ENCODE measurements around the gene IL10RB. TPM values are rescaled to one million over a fixed set of nuclear protein-coding genes. Genes with fewer than 3 reads are reported as not detected.

Gene IL10RB
- total and polyA plus RNA-seq, 2 experiments from 2014 or later: 27.1 to 29.2 TPM

- no peaks in the 10 kb centered on the region for H3K9me2 ChIP-seq (replicated peaks; ENCODE audit: insufficient read depth)
- H3K9me3 ChIP-seq (ENCODE audit: low read depth): no peaks in the 10 kb centered on the region
- WGBS (ENCODE audit: low lambda C conversion rate, missing lambda C conversion rate): 96% methylated on average over 9 of the region's 9 CpGs
- no peak overlapping the region for H2AFZ ChIP-seq
- H3K36me3 ChIP-seq (replicated peaks; ENCODE audit: insufficient read depth, low read depth): no peaks in the 10 kb centered on the region
- no peak overlapping the region for H3K4me2 ChIP-seq
- H4K20me1 ChIP-seq (ENCODE audit: insufficient read depth, poor library complexity, severe bottlenecking): no peaks in the 10 kb centered on the region
- H3K79me2 ChIP-seq: no peaks in the 10 kb centered on the region
- no peak overlapping the region for H3K4me3 ChIP-seq
- no peak overlapping the region for H3K27ac ChIP-seq
- H3K27me3 ChIP-seq: no peaks in the 10 kb centered on the region
- DNase-seq (ENCODE audit: low spot score): no peak
- peaks cover 3% of the 10 kb centered on the region for H3K4me1 ChIP-seq (ENCODE audit: insufficient read depth)
- TF ChIP-seq EZH2phosphoT487 (IDR thresholded peaks at IDR 0.05; ENCODE audit: low read depth, severe bottlenecking, unreplicated experiment): no peak
- TF ChIP-seq EZH2 (IDR thresholded peaks at IDR 0.05; ENCODE audit: borderline replicate concordance): no peak
- TF ChIP-seq CTCF (IDR thresholded peaks at IDR 0.05; ENCODE audit: poor library complexity): no peak
These were observed 25.5 kb downstream of the IL10RB start for GRCh38 chr21:33291686-33292085.

DNA sequence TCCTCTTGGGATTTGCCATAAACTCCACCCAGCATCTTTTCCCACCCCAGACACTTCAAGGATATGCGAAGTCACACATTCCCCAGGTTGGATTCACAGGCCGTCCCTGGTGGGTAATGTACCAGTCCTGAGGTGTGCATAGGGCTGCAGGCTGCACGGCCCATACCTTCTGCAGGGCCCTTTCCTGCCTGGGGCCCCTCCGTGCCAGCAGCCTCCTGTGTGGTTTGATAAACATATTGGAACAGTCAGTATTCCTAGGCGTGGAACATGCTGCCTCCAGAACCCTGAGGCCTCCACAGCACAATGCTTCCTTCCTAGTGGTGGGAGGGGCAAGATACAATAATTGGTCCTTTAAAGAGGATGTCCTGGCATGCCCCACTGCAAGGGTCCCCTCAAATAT, 26.6 kb downstream of the IL10RB start:
- no peak overlapping the region for H3K4me3 ChIP-seq
- H3K79me2 ChIP-seq: no peaks in the 10 kb centered on the region
- H4K20me1 ChIP-seq (ENCODE audit: insufficient read depth, poor library complexity, severe bottlenecking): no peaks in the 10 kb centered on the region
- DNase-seq (ENCODE audit: low spot score): no peak
- no peaks in the 10 kb centered on the region for H3K9me3 ChIP-seq (ENCODE audit: low read depth)
- H3K36me3 ChIP-seq (replicated peaks; ENCODE audit: insufficient read depth, low read depth): no peaks in the 10 kb centered on the region
- no peak overlapping the region for H2AFZ ChIP-seq
- H3K4me2 ChIP-seq: no peak overlapping the region
- TF ChIP-seq CTCF (IDR thresholded peaks at IDR 0.05; ENCODE audit: poor library complexity) (no peak), EZH2phosphoT487 (IDR thresholded peaks at IDR 0.05; ENCODE audit: low read depth, severe bottlenecking, unreplicated experiment) (no peak), EZH2 (IDR thresholded peaks at IDR 0.05; ENCODE audit: borderline replicate concordance) (no peak)
- H3K27ac ChIP-seq: no peak overlapping the region
- H3K9me2 ChIP-seq (replicated peaks; ENCODE audit: insufficient read depth): no peaks in the 10 kb centered on the region
- H3K27me3 ChIP-seq: no peaks in the 10 kb centered on the region
- H3K4me1 ChIP-seq (ENCODE audit: insufficient read depth): no peaks in the 10 kb centered on the region
- 95% methylated on average over 5 of the region's 5 CpGs for WGBS (ENCODE audit: low lambda C conversion rate, missing lambda C conversion rate)

DNA sequence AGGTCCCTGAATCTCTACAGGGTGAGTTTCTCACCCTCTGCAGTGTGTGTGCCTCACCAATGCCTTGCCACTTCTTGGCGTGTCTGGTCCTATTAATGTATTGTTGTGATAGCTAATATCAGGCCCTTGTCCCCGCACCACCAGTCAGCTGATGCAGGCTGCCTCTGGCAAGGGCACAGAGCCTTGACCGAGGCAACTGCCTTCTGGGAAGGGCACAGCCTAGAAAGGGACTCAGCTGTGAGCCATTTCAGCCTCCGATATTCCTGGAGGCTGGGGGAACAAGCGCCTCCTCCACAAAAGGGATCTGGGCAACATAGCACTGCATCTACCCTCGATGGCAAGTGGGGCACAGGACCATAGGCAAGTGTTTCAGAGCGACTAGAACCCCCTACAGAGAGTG, 27.0 kb downstream of the IL10RB start:
- H3K4me3 ChIP-seq: no peak overlapping the region
- H3K9me2 ChIP-seq (replicated peaks; ENCODE audit: insufficient read depth): no peaks in the 10 kb centered on the region
- no peaks in the 10 kb centered on the region for H4K20me1 ChIP-seq (ENCODE audit: insufficient read depth, poor library complexity, severe bottlenecking)
- no peak overlapping the region for H3K4me2 ChIP-seq
- no peaks in the 10 kb centered on the region for H3K27me3 ChIP-seq
- H3K79me2 ChIP-seq: no peaks in the 10 kb centered on the region
- WGBS (ENCODE audit: low lambda C conversion rate, missing lambda C conversion rate): 93% methylated on average over 7 of the region's 7 CpGs
- no peak overlapping the region for H2AFZ ChIP-seq
- H3K4me1 ChIP-seq (ENCODE audit: insufficient read depth): no peaks in the 10 kb centered on the region
- DNase-seq (ENCODE audit: low spot score): no peak
- no peak overlapping the region for H3K27ac ChIP-seq
- H3K9me3 ChIP-seq (ENCODE audit: low read depth): no peaks in the 10 kb centered on the region
- TF ChIP-seq EZH2 (IDR thresholded peaks at IDR 0.05; ENCODE audit: borderline replicate concordance) (no peak), CTCF (IDR thresholded peaks at IDR 0.05; ENCODE audit: poor library complexity) (no peak), EZH2phosphoT487 (IDR thresholded peaks at IDR 0.05; ENCODE audit: low read depth, severe bottlenecking, unreplicated experiment) (no peak)
- no peaks in the 10 kb centered on the region for H3K36me3 ChIP-seq (replicated peaks; ENCODE audit: insufficient read depth, low read depth)

DNA sequence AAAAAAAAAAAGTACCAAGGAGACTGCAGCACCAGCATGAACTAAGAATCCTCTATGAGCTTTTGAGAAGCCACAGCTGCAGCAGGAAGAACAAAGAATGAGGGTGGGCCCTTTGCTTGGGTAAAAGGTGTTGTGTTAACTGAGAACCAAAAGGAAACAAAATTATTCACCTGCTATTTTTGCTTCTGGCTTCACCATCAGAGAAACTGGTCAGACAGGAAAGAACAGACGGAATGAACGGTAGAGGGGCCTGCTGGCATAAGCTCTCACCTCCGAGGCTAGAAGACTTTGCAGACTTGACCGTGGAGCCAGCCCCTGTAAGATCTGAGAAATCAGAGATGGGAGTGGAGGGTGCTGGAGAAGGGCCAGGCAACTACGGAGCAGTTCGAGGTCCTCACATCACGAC, 27.6 kb downstream of the IL10RB start:
- Histone ChIP-seq H3K36me3 (replicated peaks; ENCODE audit: insufficient read depth, low read depth) (no peaks in the 10 kb centered on the region), H3K9me3 (ENCODE audit: low read depth) (no peaks in the 10 kb centered on the region), H2AFZ (no peak overlapping the region), H3K27ac (no peak overlapping the region), H3K9me2 (replicated peaks; ENCODE audit: insufficient read depth) (no peaks in the 10 kb centered on the region), H4K20me1 (ENCODE audit: insufficient read depth, poor library complexity, severe bottlenecking) (no peaks in the 10 kb centered on the region), H3K4me1 (ENCODE audit: insufficient read depth) (no peaks in the 10 kb centered on the region), H3K79me2 (no peaks in the 10 kb centered on the region), H3K27me3 (no peaks in the 10 kb centered on the region), H3K4me3 (no peak overlapping the region), H3K4me2 (no peak overlapping the region)
- no peak for TF ChIP-seq CTCF (IDR thresholded peaks at IDR 0.05; ENCODE audit: poor library complexity)
- TF ChIP-seq EZH2 (IDR thresholded peaks at IDR 0.05; ENCODE audit: borderline replicate concordance): no peak
- no peak for TF ChIP-seq EZH2phosphoT487 (IDR thresholded peaks at IDR 0.05; ENCODE audit: low read depth, severe bottlenecking, unreplicated experiment)
- DNase-seq (ENCODE audit: low spot score): no peak
- WGBS (ENCODE audit: low lambda C conversion rate, missing lambda C conversion rate): 63% methylated on average over 7 of the region's 7 CpGs

Measured in hepatocyte (in vitro differentiated cells).